ENCODE measurements around the gene PCBP3.

The PCBP3 gene

GRCh38 chr21:45852886-45853400 lies 209.4 kb downstream of the PCBP3 start:
- peak; percentile 63 for DNase-seq

- peak; percentile 92 for DNase-seq
Observed at GRCh38 chr21:45853703-45854342, 210.3 kb downstream of the PCBP3 start.

- DNase-seq, result no peak
Observed at GRCh38 chr21:45854690-45855247, 211.2 kb downstream of the PCBP3 start.

GRCh38 chr21:45855248-45855811 lies 211.8 kb downstream of the PCBP3 start:
- no peak for DNase-seq

- no peak for DNase-seq
Observed at GRCh38 chr21:45856442-45856841, 212.9 kb downstream of the PCBP3 start.

- DNase-seq, result no peak
Observed at GRCh38 chr21:45856906-45857305, 213.4 kb downstream of the PCBP3 start.

GRCh38 chr21:45857761-45858160 lies 214.2 kb downstream of the PCBP3 start:
- DNase-seq, result no peak

GRCh38 chr21:45858180-45858579 lies 214.7 kb downstream of the PCBP3 start:
- no peak for DNase-seq

- DNase-seq, result no peak
Observed at GRCh38 chr21:45859041-45859761, 215.7 kb downstream of the PCBP3 start.

GRCh38 chr21:45859762-45860357 lies 216.3 kb downstream of the PCBP3 start:
- no peak for DNase-seq

GRCh38 chr21:45860493-45861155 lies 217.1 kb downstream of the PCBP3 start:
- no peak for DNase-seq

GRCh38 chr21:45861156-45861870 lies 217.8 kb downstream of the PCBP3 start:
- DNase-seq, result no peak

GRCh38 chr21:45862543-45863207 lies 219.2 kb downstream of the PCBP3 start:
- DNase-seq, result no peak

GRCh38 chr21:45863267-45863666 lies 219.7 kb downstream of the PCBP3 start:
- no peak for DNase-seq

- DNase-seq, result no peak
Observed at GRCh38 chr21:45863751-45864150, 220.2 kb downstream of the PCBP3 start.

GRCh38 chr21:45864436-45864835 lies 220.9 kb downstream of the PCBP3 start:
- no peak for DNase-seq

GRCh38 chr21:45865106-45865835 lies 221.7 kb downstream of the PCBP3 start:
- DNase-seq, result no peak

- DNase-seq, result no peak
Observed at GRCh38 chr21:45866551-45866950, 223.0 kb downstream of the PCBP3 start.

GRCh38 chr21:45867041-45867666 lies 223.6 kb downstream of the PCBP3 start:
- no peak for DNase-seq

- no peak for DNase-seq
Observed at GRCh38 chr21:45867671-45868081, 224.2 kb downstream of the PCBP3 start.
